Measurements from ENCODE around the gene DENND4C.
"Not testable (repeated sequence)": the region's sequence is repeated elsewhere in the genome, so short reads cannot be mapped to it uniquely, and the experiment has no call there.

The DENND4C gene

GRCh38 chr9:19378164-19378563 is 147.7 kb downstream of the DENND4C start:
- no peak for DNase-seq

GRCh38 chr9:19378647-19379046 is 148.2 kb downstream of the DENND4C start:
- DNase-seq, result no peak

- no peak for DNase-seq
Observed at GRCh38 chr9:19379283-19379682, 148.8 kb downstream of the DENND4C start.

DNA sequence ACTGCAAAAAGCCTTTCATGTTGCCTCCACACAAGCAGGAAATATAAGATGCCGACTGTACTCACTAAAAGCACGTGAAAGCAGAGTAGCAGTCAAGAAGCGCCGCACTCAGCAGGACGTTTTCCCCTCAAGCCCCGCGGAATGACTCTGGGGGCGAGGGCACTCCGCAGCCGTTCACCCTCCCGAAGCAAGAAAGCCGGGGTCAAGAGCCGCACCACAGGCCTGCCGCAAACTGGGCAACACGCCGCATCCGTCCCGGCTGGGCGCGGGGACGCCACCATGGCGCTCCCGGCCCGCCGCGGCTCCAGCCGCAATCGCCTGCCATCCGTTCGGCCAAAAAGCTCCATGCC is 149.2 kb downstream of the DENND4C start:
- DNase-seq, result no peak

DNA sequence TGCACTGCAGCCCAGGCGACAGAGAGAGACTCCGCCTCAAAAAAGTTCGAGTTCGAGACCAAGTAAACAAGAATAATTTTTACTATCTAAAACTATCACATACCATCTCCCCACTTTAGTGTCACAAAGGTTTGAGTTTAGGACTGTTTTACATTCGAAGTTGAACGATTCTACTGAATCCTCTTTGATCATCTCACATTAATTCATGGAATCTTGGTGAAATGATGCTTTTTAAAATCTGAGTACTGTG is 150.3 kb downstream of the DENND4C start:
- DNase-seq, result no peak

GRCh38 chr9:19381656-19382055 is 151.2 kb downstream of the DENND4C start:
- no peak for DNase-seq

DNA sequence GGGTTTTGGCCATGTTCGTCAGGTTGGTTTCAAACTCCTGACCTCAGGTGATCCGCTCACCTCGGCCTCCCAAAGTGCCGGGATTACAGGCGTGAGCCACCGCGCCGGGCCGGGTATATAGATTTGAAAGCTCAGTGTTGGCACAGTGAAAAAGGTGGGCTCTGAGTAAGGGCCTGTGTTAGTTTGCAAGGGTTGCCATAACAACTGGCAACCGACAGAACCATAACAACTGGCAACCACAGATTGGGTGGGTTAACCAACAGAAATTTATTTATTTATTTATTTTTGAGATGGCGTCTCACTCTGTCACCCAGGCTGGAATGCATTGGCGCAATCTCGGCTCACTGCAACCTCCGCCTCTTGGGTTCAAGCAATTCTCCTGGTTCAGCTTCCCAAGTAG is 154.7 kb downstream of the DENND4C start:
- not testable (repeated sequence) for DNase-seq

GRCh38 chr9:19385786-19386501 is 155.5 kb downstream of the DENND4C start:
- DNase-seq, result no peak

GRCh38 chr9:19386502-19387044 is 156.1 kb downstream of the DENND4C start:
- no peak for DNase-seq

DNA sequence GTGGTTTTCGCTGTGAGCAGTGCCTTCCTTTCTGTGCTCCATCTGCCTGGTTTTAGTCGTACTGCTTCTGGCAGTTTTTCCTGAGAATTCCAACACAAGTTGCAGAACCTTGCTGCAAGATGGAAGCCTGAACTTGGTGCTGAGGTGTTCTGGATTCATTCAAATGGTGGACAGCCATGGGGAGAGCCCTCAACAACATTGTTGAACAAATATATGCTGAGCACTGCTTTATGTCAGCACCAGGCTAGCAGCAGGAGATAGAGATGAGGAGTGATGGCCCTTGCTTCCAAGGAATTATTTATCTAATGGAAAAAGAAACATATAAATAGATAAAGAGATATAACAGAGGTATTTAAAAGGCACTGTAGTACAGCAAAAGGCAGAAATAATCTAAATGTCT is 156.8 kb downstream of the DENND4C start:
- no peak for DNase-seq

DNA sequence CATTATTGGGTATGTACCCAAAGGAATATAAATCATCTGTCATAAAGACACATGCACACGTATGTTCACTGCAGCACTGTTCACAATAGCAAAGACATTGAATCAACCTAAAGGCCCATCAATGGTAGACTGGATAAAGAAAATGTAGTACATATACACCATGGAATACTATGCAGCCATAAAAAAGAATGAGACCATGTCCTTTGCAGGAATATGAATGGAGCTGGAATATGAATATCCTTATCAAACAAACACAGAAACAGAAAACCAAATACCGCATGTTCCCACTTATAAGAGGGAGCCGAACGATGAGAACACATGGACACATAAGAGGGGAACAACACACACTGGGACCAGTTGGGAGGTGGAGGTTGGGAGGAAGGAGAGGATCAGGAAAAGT is 159.0 kb downstream of the DENND4C start:
- not testable (repeated sequence) for DNase-seq

GRCh38 chr9:19397845-19398244 is 167.4 kb downstream of the DENND4C start:
- no peak for DNase-seq

GRCh38 chr9:19403231-19403630 is 172.7 kb downstream of the DENND4C start:
- not testable (repeated sequence) for DNase-seq

DNA sequence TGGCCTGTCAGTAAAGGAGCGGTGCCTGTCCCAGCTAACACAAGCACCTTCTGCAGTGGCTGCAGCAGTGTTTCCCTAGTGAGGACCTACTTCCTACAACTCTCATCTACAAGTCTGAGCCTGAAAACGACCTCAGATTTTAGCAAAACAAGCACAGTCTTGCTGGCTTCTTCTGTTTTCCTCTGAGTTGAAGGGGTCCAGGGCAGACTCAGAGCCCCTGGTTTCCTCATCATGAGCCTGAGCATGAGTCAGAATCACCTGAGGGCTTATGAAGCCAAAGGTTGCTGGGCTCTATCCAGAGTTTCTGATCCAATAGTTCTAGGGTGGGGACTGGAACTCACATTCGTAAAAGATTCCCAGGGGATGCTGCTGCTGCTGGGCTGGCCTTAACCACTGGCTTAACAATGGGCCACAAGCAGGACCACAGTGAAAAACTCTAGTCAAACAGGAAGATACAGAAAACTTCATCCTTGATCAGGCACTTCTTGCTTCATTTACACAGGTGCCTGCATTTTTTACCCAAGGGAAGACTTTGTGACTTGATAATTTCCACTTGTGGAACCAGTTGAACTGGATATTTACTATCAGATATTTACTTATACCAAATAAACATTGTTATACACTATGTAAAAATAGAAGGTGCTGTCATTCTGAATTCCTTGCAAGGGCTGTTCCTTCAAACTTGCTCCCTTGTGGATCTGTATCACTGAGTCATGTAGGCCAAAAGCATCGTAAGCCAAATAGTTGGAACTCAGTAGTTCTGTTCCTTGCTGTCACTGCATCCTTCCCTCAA is 174.0 kb downstream of the DENND4C start:
- no peak for DNase-seq

GRCh38 chr9:19405771-19406170 is 175.3 kb downstream of the DENND4C start:
- DNase-seq, result no peak

DNA sequence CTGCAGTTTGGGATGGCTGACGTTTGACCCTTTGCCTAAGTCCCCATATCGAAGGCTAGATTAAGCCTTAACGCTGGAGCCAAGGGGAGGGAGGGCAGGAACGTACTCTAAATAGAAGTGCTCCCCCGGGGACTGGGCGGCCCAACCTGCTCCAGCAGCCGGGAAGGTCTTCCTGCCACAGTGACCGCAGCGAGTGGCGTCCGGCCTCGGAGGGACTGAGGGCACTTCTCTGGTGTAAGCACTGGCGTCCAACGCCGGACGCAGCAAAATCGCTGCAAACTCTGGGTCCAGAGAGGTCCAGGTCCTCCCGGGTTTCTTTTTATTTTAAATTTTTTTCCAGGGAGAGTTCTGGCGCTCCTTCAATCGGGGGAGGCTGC is 177.8 kb downstream of the DENND4C start:
- DNase-seq, result no peak

GRCh38 chr9:19408693-19409400 is 178.4 kb downstream of the DENND4C start, which contains the start of gene ACER2:
ACER2 (plus strand) TSS chr9:19409009; CDS start chr9:19409085, 76 bp downstream.
- DNase-seq, result peak; percentile 97

GRCh38 chr9:19409401-19410194 is 179.1 kb downstream of the DENND4C start:
- DNase-seq, result peak; percentile 10

GRCh38 chr9:19410195-19410503 is 179.7 kb downstream of the DENND4C start:
- DNase-seq, result no peak

GRCh38 chr9:19410594-19410993 is 180.1 kb downstream of the DENND4C start:
- no peak for DNase-seq

DNA sequence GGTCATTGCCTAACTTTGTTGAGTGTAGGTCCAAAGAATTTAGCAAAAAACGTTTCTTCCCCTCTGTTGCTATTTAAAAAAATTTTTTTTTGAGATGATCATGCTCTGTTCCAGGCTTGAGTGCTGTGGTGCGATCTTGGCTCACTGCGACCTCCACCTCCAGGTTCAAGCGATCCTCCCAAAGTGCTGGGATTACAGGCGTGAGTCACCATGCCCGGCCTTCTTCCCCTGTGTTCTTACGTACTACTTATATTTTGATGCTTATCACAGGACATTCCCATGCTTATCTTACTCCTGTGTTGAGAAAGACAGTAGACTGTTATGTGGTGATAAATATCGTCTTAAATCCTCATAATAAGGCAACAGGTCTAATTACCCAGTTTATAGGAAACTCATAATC is 180.8 kb downstream of the DENND4C start:
- DNase-seq, result no peak

- not testable (repeated sequence) for DNase-seq
Observed at GRCh38 chr9:19413456-19413855, 183.0 kb downstream of the DENND4C start.

DNA sequence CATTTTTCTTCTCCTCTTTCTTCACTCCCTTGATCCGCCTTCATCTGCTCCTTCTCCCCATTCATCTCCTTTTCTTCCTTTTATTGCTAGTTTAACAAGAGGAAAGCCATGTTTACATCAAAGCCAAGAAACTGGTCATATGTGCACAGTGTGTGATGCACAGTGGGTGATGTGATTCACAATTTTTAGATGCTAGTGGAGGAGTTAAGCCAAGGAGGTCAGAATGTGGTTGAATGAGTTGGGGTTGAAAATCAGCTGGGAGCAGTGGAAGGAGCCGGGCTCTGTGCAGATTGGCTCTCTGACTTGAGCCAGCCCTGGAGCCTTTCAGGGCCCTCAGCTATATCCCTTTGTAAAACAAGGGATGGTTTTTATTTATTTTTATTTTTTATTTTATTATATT is 185.7 kb downstream of the DENND4C start:
- DNase-seq, result no peak
